Left lung (tissue), 10 donors: Measurements from ENCODE around the gene FYB1. TPM values are rescaled to one million over a fixed set of nuclear protein-coding genes. Genes with fewer than 3 reads are reported as not detected.
A peak's percentile ranks its signal among the peaks of the same experiment; 100 is the strongest.

Experiments
- ATAC-seq: fragments of 200-7000 bp; cut with Tn5 transposase; one replicate; pipeline ENCODE4 v1.9.1; 2020; ENCODE audit warnings: moderate library complexity
- DNase-seq, 4 donors: peaks; one replicate each; pipeline ENCODE4 v3.0.0-alpha.2; 2013 to 2020
- H3K27ac ChIP-seq, 2 donors: fragments of 200-600 bp; sonication (generic) in 1 of 2; one replicate each; pipeline versions ENCODE4 v1.5.0 to v1.8.0; 2020 to 2021
- H3K27me3 ChIP-seq, 2 donors: fragments of 200-600 bp; sonication (generic) in 1 of 2; one replicate each; pipeline versions ENCODE4 v1.5.0 to v1.8.0; 2020 to 2021
- H3K36me3 ChIP-seq, 2 donors: fragments of 200-600 bp; sonication (generic) in 1 of 2; one replicate each; pipeline versions ENCODE4 v1.5.0 to v1.8.0; 2020 to 2021
- H3K4me1 ChIP-seq, 2 donors: fragments of 200-600 bp; one replicate each; pipeline ENCODE4 v1.8.0; 2021
- H3K4me3 ChIP-seq, 2 donors: fragments of 200-600 bp; sonication (generic) in 1 of 2; one replicate each; pipeline versions ENCODE4 v1.5.0 to v1.8.0; 2020 to 2021; ENCODE audit warnings: mild to moderate bottlenecking in 1 of 2
- H3K9me3 ChIP-seq, 2 donors: fragments of 200-600 bp; sonication (generic) in 1 of 2; one replicate each; pipeline versions ENCODE4 v1.5.0 to v1.8.0; 2020 to 2021
- intact Hi-C, 2 donors: fragments of 100-400 bp; cut with DNase I; formaldehyde crosslinking; loops; one replicate each; pipeline versions ENCODE4 v1.11.2 to v1.14.2; 2022
- polyA plus RNA-seq, 6 donors: library from polyadenylated mRNA; unstranded; fragments of 120-200 nt; gene quantifications; one replicate each; pipeline ENCODE4 v1.2.1, GENCODE V29; 2013; ENCODE audit not compliant: insufficient read length in 6 of 6
- total RNA-seq, 2 donors: library from RNA; stranded (reverse); fragmentation: NEBNext Ultra II Directional; extraction: Animal tissue kit (Norgen Biotek cat#: 25700); gene quantifications; one replicate each; pipeline ENCODE4 v1.2.1, GENCODE V29; 2021
- TF ChIP-seq, protein P1 (sequence below), 2 donors: fragments of 200-600 bp; sonication (generic) in 1 of 2; IDR thresholded peaks; one replicate each; pipeline versions ENCODE4 v1.5.0 to v1.8.0; 2021; ENCODE audit warnings: antibody characterized with exemption in 2 of 2
- donor health status: DM: no; HTN: yes; CAD: no.
- donor health status: DM: no; HTN: no; CAD: no.

The FYB1 gene
- total and polyA plus RNA-seq, 8 donors: 3.4 to 93.7 (median 4.4) TPM

DNA sequence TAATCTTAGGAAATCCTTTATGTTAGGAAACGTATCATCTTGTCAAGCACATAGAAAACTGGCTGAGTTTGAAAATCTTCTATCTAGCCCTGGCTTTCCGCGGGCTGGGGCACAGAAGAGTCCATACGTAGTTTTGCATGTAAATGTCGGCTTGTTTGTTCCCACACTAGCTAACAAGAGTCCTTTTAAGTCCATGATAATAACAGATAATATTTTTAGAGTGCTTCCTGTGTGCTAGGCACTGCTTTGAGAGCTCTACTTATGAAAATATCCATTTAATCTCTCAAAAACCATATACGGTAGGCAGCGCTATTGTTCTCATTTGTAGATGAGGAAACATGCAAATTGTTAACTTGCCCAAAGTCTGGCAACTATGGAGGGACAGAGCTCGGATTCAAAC, 40.5 kb downstream of the FYB1 start:
- no peak for ATAC-seq
- Histone ChIP-seq H3K27me3 (no peaks in the 10 kb centered on the region), H3K36me3 (no peaks in the 10 kb centered on the region), H3K27ac (peak overlapping the region in 1 of 2 donors; percentile 2), H3K9me3 (no peaks in the 10 kb centered on the region), H3K4me3 (no peak overlapping the region), H3K4me1 (peaks cover 0 to 66% of the 10 kb centered on the region in 2 donors)
- intact Hi-C loops: no loop called here
- no peak for DNase-seq
- TF ChIP-seq, protein P1, sequence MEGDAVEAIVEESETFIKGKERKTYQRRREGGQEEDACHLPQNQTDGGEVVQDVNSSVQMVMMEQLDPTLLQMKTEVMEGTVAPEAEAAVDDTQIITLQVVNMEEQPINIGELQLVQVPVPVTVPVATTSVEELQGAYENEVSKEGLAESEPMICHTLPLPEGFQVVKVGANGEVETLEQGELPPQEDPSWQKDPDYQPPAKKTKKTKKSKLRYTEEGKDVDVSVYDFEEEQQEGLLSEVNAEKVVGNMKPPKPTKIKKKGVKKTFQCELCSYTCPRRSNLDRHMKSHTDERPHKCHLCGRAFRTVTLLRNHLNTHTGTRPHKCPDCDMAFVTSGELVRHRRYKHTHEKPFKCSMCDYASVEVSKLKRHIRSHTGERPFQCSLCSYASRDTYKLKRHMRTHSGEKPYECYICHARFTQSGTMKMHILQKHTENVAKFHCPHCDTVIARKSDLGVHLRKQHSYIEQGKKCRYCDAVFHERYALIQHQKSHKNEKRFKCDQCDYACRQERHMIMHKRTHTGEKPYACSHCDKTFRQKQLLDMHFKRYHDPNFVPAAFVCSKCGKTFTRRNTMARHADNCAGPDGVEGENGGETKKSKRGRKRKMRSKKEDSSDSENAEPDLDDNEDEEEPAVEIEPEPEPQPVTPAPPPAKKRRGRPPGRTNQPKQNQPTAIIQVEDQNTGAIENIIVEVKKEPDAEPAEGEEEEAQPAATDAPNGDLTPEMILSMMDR (IDR thresholded peaks at IDR 0.05): no peak

GRCh38 chr5:39178171-39178570, 41.2 kb downstream of the FYB1 start:
- intact Hi-C loops: no loop called here
- peak; percentile 32 for ATAC-seq
- no peak overlapping the region for H3K4me3 ChIP-seq
- TF ChIP-seq, protein P1 (IDR thresholded peaks at IDR 0.05): no peak
- peaks cover 0 to 66% of the 10 kb centered on the region in 2 donors for H3K4me1 ChIP-seq
- no peaks in the 10 kb centered on the region for H3K9me3 ChIP-seq
- DNase-seq: no peak
- H3K36me3 ChIP-seq: no peaks in the 10 kb centered on the region
- no peaks in the 10 kb centered on the region for H3K27me3 ChIP-seq
- H3K27ac ChIP-seq: peak overlapping the region in 1 of 2 donors; percentile 77

- peaks cover 0 to 66% of the 10 kb centered on the region in 2 donors for H3K4me1 ChIP-seq
- intact Hi-C loops: no loop called here
- ATAC-seq: peak; percentile 56
- H3K27ac ChIP-seq: peak overlapping the region in 1 of 2 donors; percentile 77
- H3K36me3 ChIP-seq: no peaks in the 10 kb centered on the region
- no peak for DNase-seq
- H3K27me3 ChIP-seq: no peaks in the 10 kb centered on the region
- TF ChIP-seq, protein P1 (IDR thresholded peaks at IDR 0.05): no peak
- no peak overlapping the region for H3K4me3 ChIP-seq
- H3K9me3 ChIP-seq: no peaks in the 10 kb centered on the region
These were observed 41.8 kb downstream of the FYB1 start for GRCh38 chr5:39177631-39177964.

- no peaks in the 10 kb centered on the region for H3K36me3 ChIP-seq
- intact Hi-C loops: no loop called here
- peaks cover 0 to 66% of the 10 kb centered on the region in 2 donors for H3K4me1 ChIP-seq
- H3K4me3 ChIP-seq: no peak overlapping the region
- no peak for ATAC-seq
- DNase-seq: no peak
- TF ChIP-seq, protein P1 (IDR thresholded peaks at IDR 0.05): no peak
- no peaks in the 10 kb centered on the region for H3K9me3 ChIP-seq
- peak overlapping the region in 1 of 2 donors; percentile 77 for H3K27ac ChIP-seq
- H3K27me3 ChIP-seq: no peaks in the 10 kb centered on the region
These were observed 42.4 kb downstream of the FYB1 start for GRCh38 chr5:39176759-39177630.

- peaks cover 0 to 53% of the 10 kb centered on the region in 2 donors for H3K4me1 ChIP-seq
- DNase-seq: no peak
- H3K27me3 ChIP-seq: no peaks in the 10 kb centered on the region
- H3K9me3 ChIP-seq: no peaks in the 10 kb centered on the region
- no peak for ATAC-seq
- no peak overlapping the region for H3K4me3 ChIP-seq
- TF ChIP-seq, protein P1 (IDR thresholded peaks at IDR 0.05): no peak
- peaks cover 0 to 4% of the 10 kb centered on the region in 2 donors for H3K36me3 ChIP-seq
- intact Hi-C loops: no loop called here
- H3K27ac ChIP-seq: no peak overlapping the region
These were observed 43.9 kb downstream of the FYB1 start for GRCh38 chr5:39175273-39175955.
